Transverse colon (tissue), 4 donors: ENCODE data around the gene TMC7.
"Not testable (repeated sequence)": the region's sequence is repeated elsewhere in the genome, so short reads cannot be mapped to it uniquely, and the experiment has no call there.

Experiments
- CTCF ChIP-seq, 5 experiments: fragments of 200-600 bp in 3 of 5; fragments of 450-650 bp in 2 of 5; sonication (generic) in 3 of 5; IDR thresholded peaks; 1 replicate in 2 of 5; 2 replicates in 3 of 5; pipeline ENCODE4 v1.5.1; 2016 to 2017; ENCODE audit warnings: antibody characterized with exemption in 5 of 5, inconsistent platforms in 3 of 5, mild to moderate bottlenecking in 2 of 5, moderate library complexity in 1 of 5
- POLR2AphosphoS5 ChIP-seq, 3 donors: sonication (generic); formaldehyde crosslinking; IDR thresholded peaks; one replicate each; pipeline ENCODE4 v1.6.1; 2016; ENCODE audit warnings: antibody characterized with exemption in 3 of 3

DNA sequence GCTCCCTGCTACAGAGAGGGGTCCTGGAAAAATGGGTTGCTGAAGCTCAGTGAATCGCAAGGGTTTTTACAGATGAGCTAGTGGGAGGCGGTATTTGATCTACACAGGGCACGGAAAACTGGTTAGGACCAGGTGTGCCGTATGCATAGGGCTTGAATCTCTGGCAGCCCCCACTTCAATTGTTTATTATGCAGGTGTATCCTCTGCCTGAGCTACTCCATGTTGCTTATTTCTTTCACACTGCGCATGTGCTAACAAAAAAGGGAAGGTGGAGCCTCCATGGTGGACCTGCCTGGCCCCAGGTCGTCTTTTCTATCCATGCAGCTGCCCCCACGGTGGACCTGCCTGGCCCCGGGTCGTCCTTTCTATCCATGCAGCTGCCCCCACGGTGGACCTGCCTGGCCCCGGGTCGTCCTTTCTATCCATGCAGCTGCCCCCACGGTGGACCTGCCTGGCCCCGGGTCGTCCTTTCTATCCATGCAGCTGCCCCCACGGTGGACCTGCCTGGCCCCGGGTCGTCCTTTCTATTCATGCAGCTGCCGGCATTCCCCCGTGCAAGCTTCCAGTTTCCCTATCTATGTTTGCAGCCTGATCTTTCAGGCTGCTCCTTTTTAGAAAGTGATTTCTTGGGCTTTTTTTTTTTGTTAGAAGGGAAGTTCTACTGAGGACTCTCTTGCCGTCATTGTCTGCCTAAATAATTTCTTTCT lies 27.7 kb upstream of the TMC7 start:
- TF ChIP-seq CTCF, POLR2AphosphoS5 (IDR thresholded peaks at IDR 0.05): not testable (repeated sequence)
